ENCODE results near the gene GKAP1.

DNA sequence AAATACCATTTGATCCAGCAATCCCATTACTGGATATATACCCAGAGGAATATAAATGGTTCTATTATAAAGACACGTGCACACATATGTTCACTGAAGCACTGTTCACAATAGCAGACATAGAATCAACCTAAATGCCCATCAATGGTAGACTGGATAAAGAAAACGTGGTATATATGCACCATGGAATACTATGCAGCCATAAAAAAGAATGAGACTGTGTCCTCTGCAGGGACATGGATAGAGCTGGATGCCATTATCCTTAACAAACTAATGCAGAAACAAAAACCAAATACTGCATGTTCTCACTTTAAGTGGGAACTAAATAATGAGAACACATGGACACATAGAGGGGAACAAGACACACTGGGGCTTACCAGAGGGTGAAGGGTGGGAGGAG lies 39.4 kb downstream of the GKAP1 start:
- TF ChIP-seq, protein P1, sequence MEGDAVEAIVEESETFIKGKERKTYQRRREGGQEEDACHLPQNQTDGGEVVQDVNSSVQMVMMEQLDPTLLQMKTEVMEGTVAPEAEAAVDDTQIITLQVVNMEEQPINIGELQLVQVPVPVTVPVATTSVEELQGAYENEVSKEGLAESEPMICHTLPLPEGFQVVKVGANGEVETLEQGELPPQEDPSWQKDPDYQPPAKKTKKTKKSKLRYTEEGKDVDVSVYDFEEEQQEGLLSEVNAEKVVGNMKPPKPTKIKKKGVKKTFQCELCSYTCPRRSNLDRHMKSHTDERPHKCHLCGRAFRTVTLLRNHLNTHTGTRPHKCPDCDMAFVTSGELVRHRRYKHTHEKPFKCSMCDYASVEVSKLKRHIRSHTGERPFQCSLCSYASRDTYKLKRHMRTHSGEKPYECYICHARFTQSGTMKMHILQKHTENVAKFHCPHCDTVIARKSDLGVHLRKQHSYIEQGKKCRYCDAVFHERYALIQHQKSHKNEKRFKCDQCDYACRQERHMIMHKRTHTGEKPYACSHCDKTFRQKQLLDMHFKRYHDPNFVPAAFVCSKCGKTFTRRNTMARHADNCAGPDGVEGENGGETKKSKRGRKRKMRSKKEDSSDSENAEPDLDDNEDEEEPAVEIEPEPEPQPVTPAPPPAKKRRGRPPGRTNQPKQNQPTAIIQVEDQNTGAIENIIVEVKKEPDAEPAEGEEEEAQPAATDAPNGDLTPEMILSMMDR (IDR thresholded peaks at IDR 0.05) = no peak
- no peak for TF ChIP-seq POLR2A (IDR thresholded peaks at IDR 0.05)
